H1 (cell line): Measurements from ENCODE around the gene ELFN1. TPM values are rescaled to one million over a fixed set of nuclear protein-coding genes. Genes with fewer than 3 reads are reported as not detected.

Experiments used
- CTCF ChIA-PET: fragments of 300-600 bp; sonication (Branson Sonifier 250); formaldehyde crosslinking; loops from one replicate; lab custom pipeline; 2021; ENCODE audit not compliant: partially characterized antibody; lab: Charles Lee
- POLR2A ChIA-PET: fragments of 300-600 bp; sonication (Branson Sonifier 250); formaldehyde crosslinking; loops from one replicate; lab custom pipeline; 2021; ENCODE audit warnings: inconsistent platforms; ENCODE audit not compliant: partially characterized antibody; lab: Charles Lee
- DNase-seq, 2 experiments: peaks; one replicate each; pipeline versions ENCODE4 v3.0.0 to v3.0.0-alpha.2; 2010 to 2022; ENCODE audit warnings: low spot score in 2 of 2, low read depth in 1 of 2, mixed read lengths in 1 of 2
- FAIRE-seq: peaks from 2 replicates; lab custom pipeline; 2011; peaks lifted over from hg19 to GRCh38; lab: Jason Lieb, UNC
- H2AFZ ChIP-seq: 2 replicates; pipeline ENCODE4 v1.8.1; 2012; ENCODE audit warnings: low read length, inconsistent platforms
- H2AK5ac ChIP-seq: 2 replicates; pipeline ENCODE4 v1.6.1; 2013; ENCODE audit warnings: low read depth, low read length
- H2BK120ac ChIP-seq: replicated peaks from 2 replicates; pipeline ENCODE3; 2013; ENCODE audit warnings: low read depth, low read length, inconsistent platforms
- H2BK12ac ChIP-seq: 2 replicates; pipeline ENCODE4 v1.6.1; 2013; ENCODE audit warnings: low read depth, low read length
- H2BK15ac ChIP-seq: 2 replicates; pipeline ENCODE4 v1.6.1; 2013; ENCODE audit warnings: low read length
- H2BK20ac ChIP-seq: 2 replicates; pipeline ENCODE4 v1.6.1; 2013; ENCODE audit warnings: low read length
- H2BK5ac ChIP-seq: 2 replicates; pipeline ENCODE4 v1.6.1; 2013; ENCODE audit warnings: low read depth, low read length
- H3K14ac ChIP-seq: 2 replicates; pipeline ENCODE4 v1.6.1; 2013; ENCODE audit warnings: inconsistent platforms; ENCODE audit not compliant: insufficient read length
- H3K18ac ChIP-seq: 2 replicates; pipeline ENCODE4 v1.6.1; 2013; ENCODE audit warnings: low read length; ENCODE audit errors: extremely low read depth
- H3K23ac ChIP-seq: 2 replicates; pipeline ENCODE4 v1.6.1; 2013; ENCODE audit warnings: inconsistent platforms; ENCODE audit not compliant: insufficient read length
- H3K23me2 ChIP-seq: 2 replicates; pipeline ENCODE4 v1.6.1; 2013; ENCODE audit warnings: low read depth, low read length
- H3K27ac ChIP-seq: 2 replicates; pipeline ENCODE4 v1.6.1; 2011; ENCODE audit warnings: low read depth, low read length, inconsistent platforms
- H3K27me3 ChIP-seq, 4 experiments: replicated peaks in 1 of 4; 1 replicate in 1 of 4; 2 replicates in 3 of 4; pipeline versions ENCODE4 v1.6.1 to v1.8.1; 2011 to 2013; ENCODE audit warnings: low read length in 3 of 4, mild to moderate bottlenecking in 3 of 4, inconsistent platforms in 2 of 4, mixed read lengths in 2 of 4, moderate library complexity in 1 of 4; ENCODE audit not compliant: control insufficient read depth in 3 of 4, insufficient read depth in 3 of 4; ENCODE audit errors: extremely low read depth in 1 of 4
- H3K36me3 ChIP-seq, 4 experiments: 2 replicates each; pipeline versions ENCODE4 v1.6.1 to v1.8.1; 2011 to 2013; ENCODE audit warnings: mild to moderate bottlenecking in 4 of 4, low read length in 3 of 4, moderate library complexity in 2 of 4, control low read depth in 1 of 4, inconsistent platforms in 1 of 4; ENCODE audit not compliant: insufficient read depth in 4 of 4, control insufficient read depth in 2 of 4
- H3K4ac ChIP-seq: replicated peaks from 2 replicates; pipeline ENCODE3; 2013; ENCODE audit warnings: low read length, low read depth, mixed read lengths, inconsistent platforms; ENCODE audit not compliant: insufficient read length
- H3K4me1 ChIP-seq, 4 experiments: replicated peaks in 1 of 4; 1 replicate in 1 of 4; 2 replicates in 3 of 4; pipeline versions ENCODE4 v1.6.1 to v1.8.1; 2011 to 2013; ENCODE audit warnings: low read length in 3 of 4, inconsistent platforms in 2 of 4, mixed read lengths in 1 of 4; ENCODE audit not compliant: insufficient read depth in 4 of 4, control insufficient read depth in 3 of 4
- H3K4me2 ChIP-seq, 2 experiments: 2 replicates each; pipeline versions ENCODE4 v1.6.1 to v1.8.1; 2011 to 2013; ENCODE audit warnings: low read depth in 2 of 2, low read length in 2 of 2, control low read depth in 1 of 2, inconsistent platforms in 1 of 2, mild to moderate bottlenecking in 1 of 2; ENCODE audit not compliant: insufficient read depth in 1 of 2
- H3K4me3 ChIP-seq, 4 experiments: fragments of 200-600, 300-600 bp in 1 of 4; sonication (generic), shearing (Covaris generic), sonication (Bioruptor Twin) in 1 of 4; 2 replicates each; pipeline versions ENCODE4 v1.5.1 to v1.8.1; 2011 to 2016; ENCODE audit warnings: low read length in 4 of 4, low read depth in 3 of 4, control low read depth in 2 of 4, inconsistent platforms in 2 of 4, mild to moderate bottlenecking in 2 of 4, mixed read lengths in 1 of 4, moderate library complexity in 1 of 4; ENCODE audit not compliant: insufficient read depth in 2 of 4; ENCODE audit errors: extremely low read depth in 1 of 4
- H3K56ac ChIP-seq: replicated peaks from 2 replicates; pipeline ENCODE3; 2013; ENCODE audit warnings: low read depth, mild to moderate bottlenecking, mixed read lengths, low read length, inconsistent platforms; ENCODE audit not compliant: insufficient read length
- H3K79me1 ChIP-seq: 2 replicates; pipeline ENCODE4 v1.6.1; 2013; ENCODE audit warnings: low read depth, low read length, control low read depth
- H3K79me2 ChIP-seq, 2 experiments: 2 replicates each; pipeline versions ENCODE4 v1.6.1 to v1.8.1; 2012 to 2013; ENCODE audit warnings: low read length in 2 of 2, mild to moderate bottlenecking in 2 of 2, inconsistent platforms in 1 of 2; ENCODE audit not compliant: insufficient read depth in 2 of 2, control insufficient read depth in 1 of 2
- H3K9ac ChIP-seq, 4 experiments: replicated peaks in 1 of 4; 1 replicate in 1 of 4; 2 replicates in 3 of 4; pipeline versions ENCODE4 v1.6.1 to v1.8.1; 2011 to 2013; ENCODE audit warnings: low read depth in 3 of 4, low read length in 3 of 4, control low read depth in 2 of 4, mild to moderate bottlenecking in 2 of 4, moderate library complexity in 2 of 4, inconsistent platforms in 1 of 4; ENCODE audit errors: extremely low read depth in 1 of 4
- H3K9me3 ChIP-seq, 2 experiments: 2 replicates each; pipeline versions ENCODE4 v1.6.1 to v1.8.1; 2012 to 2013; ENCODE audit warnings: mild to moderate bottlenecking in 2 of 2, moderate library complexity in 2 of 2, control low read depth in 1 of 2, inconsistent platforms in 1 of 2, low read depth in 1 of 2, low read length in 1 of 2, mixed read lengths in 1 of 2; ENCODE audit not compliant: insufficient read depth in 2 of 2
- H4K20me1 ChIP-seq, 2 experiments: replicated peaks in 1 of 2; 2 replicates each; pipeline versions ENCODE3 to v1.8.1; 2011 to 2013; ENCODE audit warnings: inconsistent platforms in 2 of 2, low read length in 2 of 2, mild to moderate bottlenecking in 1 of 2; ENCODE audit not compliant: insufficient read depth in 2 of 2, control insufficient read depth in 1 of 2
- H4K5ac ChIP-seq: 2 replicates; pipeline ENCODE4 v1.6.1; 2013; ENCODE audit warnings: low read length, low read depth, mixed read lengths, inconsistent platforms; ENCODE audit not compliant: insufficient read length
- H4K8ac ChIP-seq: 2 replicates; pipeline ENCODE4 v1.8.0; 2013; ENCODE audit warnings: mild to moderate bottlenecking, moderate library complexity, low read length, inconsistent platforms; ENCODE audit not compliant: insufficient read depth; ENCODE audit errors: extremely low read depth
- H4K91ac ChIP-seq: replicated peaks from 2 replicates; pipeline ENCODE3; 2013; ENCODE audit warnings: low read length, mixed read lengths, inconsistent platforms; ENCODE audit not compliant: insufficient read length
- BACH1 ChIP-seq: IDR thresholded peaks from 2 replicates; pipeline ENCODE4 v1.6.1; 2012; ENCODE audit warnings: low read length, improper control_type of control experiment
- BCL11A ChIP-seq, 2 experiments: IDR thresholded peaks; one replicate each; pipeline ENCODE4 v1.6.1; 2011; ENCODE audit warnings: low read depth in 2 of 2, low read length in 2 of 2, mild to moderate bottlenecking in 2 of 2
- CHD2 ChIP-seq: IDR thresholded peaks from 2 replicates; pipeline ENCODE4 v1.6.1; 2012; ENCODE audit warnings: low read length, improper control_type of control experiment
- JUND ChIP-seq: IDR thresholded peaks from 2 replicates; pipeline ENCODE4 v1.6.1; 2011; ENCODE audit warnings: mild to moderate bottlenecking, improper control_type of control experiment, low read length
- PHF8 ChIP-seq: fragments of 200-600 bp; sonication (generic); conservative IDR thresholded peaks from 2 replicates; pipeline ENCODE4 v1.7.1; 2012; ENCODE audit warnings: low read depth, mild to moderate bottlenecking, inconsistent platforms, low read length, moderate library complexity
- POU5F1 ChIP-seq: IDR thresholded peaks from 2 replicates; pipeline ENCODE4 v1.6.1; 2011; ENCODE audit warnings: low read depth, mild to moderate bottlenecking, low read length, moderate library complexity
- SP1 ChIP-seq: IDR thresholded peaks from 2 replicates; pipeline ENCODE4 v1.6.1; 2011; ENCODE audit warnings: low read depth, low read length
- SP2 ChIP-seq: IDR thresholded peaks from 2 replicates; pipeline ENCODE4 v1.6.1; 2012; ENCODE audit warnings: mild to moderate bottlenecking, low read length, inconsistent platforms
- SUZ12 ChIP-seq: fragments of 200-600 bp; sonication (generic); IDR thresholded peaks from 2 replicates; pipeline ENCODE4 v1.6.1; 2012; ENCODE audit warnings: mild to moderate bottlenecking, inconsistent platforms, low read length, moderate library complexity, mixed read lengths
- WGBS, 2 experiments: shearing (Covaris generic) in 1 of 2; methylation state at CpG; one replicate each; pipeline versions ENCODE4 v1.1.6 to v1.1.7; 2013 to 2015; ENCODE audit warnings: low lambda C conversion rate in 2 of 2, mixed read lengths in 2 of 2, inconsistent platforms in 1 of 2, low coverage in 1 of 2, missing lambda C conversion rate in 1 of 2; ENCODE audit not compliant: insufficient replicate concordance in 2 of 2, insufficient coverage in 1 of 2, insufficient read length in 1 of 2; ENCODE audit errors: extremely low coverage in 1 of 2, missing lambda C conversion rate in 1 of 2; 5-methylcytosine and 5-hydroxymethylcytosine counted together
- polyA plus RNA-seq, 7 experiments: library from polyadenylated mRNA; depleted of rRNA in 3 of 7; stranded (reverse) in 5 of 7; unstranded in 2 of 7; fragments of >200 nt in 5 of 7; fragments of 200-250 nt in 2 of 7; gene quantifications; 1 replicate in 5 of 7; 2 replicates in 1 of 7; 4 replicates in 1 of 7; pipeline versions ENCODE4 v1.2.1 to v1.2.3, GENCODE V29; 2011 to 2013; ENCODE audit warnings: missing spikeins in 2 of 7, mixed read lengths in 2 of 7
- total RNA-seq: library from RNA; stranded (reverse); fragmentation: NEBNext Ultra II Directional; extraction: Animal tissue kit (Norgen Biotek cat#: 25700); gene quantifications from 2 replicates; pipeline ENCODE4 v1.2.1, GENCODE V29; 2021
- TF ChIP-seq, protein P1 (sequence below): IDR thresholded peaks from 2 replicates; pipeline ENCODE4 v1.6.1; 2012; ENCODE audit warnings: low read length, inconsistent platforms

Gene ELFN1
- total and polyA plus RNA-seq, 2 of the 8 experiments (the other 6 are each of a cell fraction or from before 2014, with no cell fraction given): 2.0 to 4.5 TPM

DNA sequence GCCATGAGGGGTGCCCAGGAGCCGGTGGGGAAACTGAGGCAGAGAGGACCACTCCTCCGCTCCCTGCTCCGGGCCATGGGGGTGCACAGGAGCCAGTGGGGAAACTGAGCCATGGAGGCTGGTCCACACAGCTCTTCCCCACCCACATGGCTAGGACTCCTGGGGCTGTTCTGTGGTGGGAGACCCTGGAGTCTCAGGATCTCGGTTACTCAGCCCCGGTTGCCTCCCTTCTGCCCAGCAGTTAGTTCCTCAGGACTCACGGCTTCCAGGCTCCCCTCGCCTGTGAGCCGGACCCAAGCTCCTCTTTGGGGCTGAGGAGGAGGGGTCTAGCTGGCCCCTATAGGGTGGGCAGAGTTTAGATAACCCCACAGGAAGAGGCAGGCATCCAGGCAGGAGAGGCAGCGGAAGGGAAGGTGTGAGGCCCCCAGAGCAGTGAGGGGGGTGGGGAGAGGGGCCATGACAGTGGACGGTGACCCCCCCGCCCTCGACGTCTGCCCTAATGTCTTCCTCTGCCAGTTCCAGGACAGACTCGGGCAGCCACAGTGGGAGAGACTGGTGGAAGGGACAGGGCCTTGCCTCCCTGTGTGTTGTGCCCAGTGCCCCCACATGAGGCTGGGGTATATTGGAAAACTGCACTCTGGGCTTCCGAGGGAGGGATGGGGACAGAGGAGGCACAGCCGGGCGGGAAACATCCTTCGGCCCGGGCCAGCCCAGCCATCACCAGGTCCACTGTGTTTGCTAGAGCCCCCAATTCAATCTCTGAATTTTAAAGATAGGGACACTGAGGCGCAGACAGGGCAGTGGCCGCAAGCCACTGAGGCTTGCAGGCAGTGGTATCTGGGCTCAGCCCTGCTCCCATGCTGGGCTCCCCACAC, 4.3 kb downstream of the ELFN1 start:
- peaks cover 7% of the 10 kb centered on the region; the same call in 1 of the 2 replicates for H3K23me2 ChIP-seq
- 84% methylated on average over 14 of the region's 21 CpGs; no CpG with 5 or more reads in 1 of the 2 experiments for WGBS, 2 experiments
- H3K23ac ChIP-seq: no peak overlapping the region
- H3K4me3 ChIP-seq: no peak overlapping the region
- H3K4me1 ChIP-seq: peaks cover 0 to 10% (median 2%) of the 10 kb centered on the region in 4 experiments; a peak in 5 of 7 replicates
- no peaks in the 10 kb centered on the region for H3K79me2 ChIP-seq
- no peak overlapping the region for H3K4me2 ChIP-seq
- no peak for FAIRE-seq
- H3K56ac ChIP-seq: no peak overlapping the region
- CTCF ChIA-PET: interaction anchor here (0.6 to 1.9 kb wide), 7 partner anchors 11 to 713 kb away, joined by 3 to 4 read pairs (median 4); no protein-coding TSS in a partner anchor
- H4K20me1 ChIP-seq: peaks cover 0 to 15% of the 10 kb centered on the region in 2 experiments
- no peaks in the 10 kb centered on the region for H3K9me3 ChIP-seq
- no peak overlapping the region for H2BK120ac ChIP-seq
- H3K9ac ChIP-seq: no peak overlapping the region
- no peak overlapping the region for H4K8ac ChIP-seq
- H3K18ac ChIP-seq: no peak overlapping the region
- no peak overlapping the region for H2AFZ ChIP-seq
- H3K79me1 ChIP-seq: peaks cover 4% of the 10 kb centered on the region; the same call in 1 of the 2 replicates
- H3K4ac ChIP-seq: no peak overlapping the region
- peak in 1 of 2 experiments; percentile 38 for DNase-seq
- no peaks in the 10 kb centered on the region; a peak in 1 of 8 replicates for H3K36me3 ChIP-seq
- H2BK15ac ChIP-seq: no peak overlapping the region
- H2BK5ac ChIP-seq: no peak overlapping the region
- no peak overlapping the region for H3K27ac ChIP-seq
- H2BK20ac ChIP-seq: no peak overlapping the region
- H4K5ac ChIP-seq: no peak overlapping the region
- no peak overlapping the region for H2BK12ac ChIP-seq
- H3K14ac ChIP-seq: no peak overlapping the region
- no peak overlapping the region for H2AK5ac ChIP-seq
- H4K91ac ChIP-seq: no peak overlapping the region
- POLR2A ChIA-PET: interaction anchor here (1.6 to 4.5 kb wide), 2 partner anchors 11 to 19 kb away, joined by 5 to 9 read pairs; no protein-coding TSS in a partner anchor
- H3K27me3 ChIP-seq: peaks cover 8 to 26% (median 22%) of the 10 kb centered on the region in 4 experiments
- no peak for TF ChIP-seq JUND
- TF ChIP-seq SUZ12: no peak
- no peak for TF ChIP-seq PHF8
- no peak for TF ChIP-seq POU5F1
- no peak for TF ChIP-seq SP1
- no peak for TF ChIP-seq BCL11A (IDR thresholded peaks at IDR 0.05; ENCODE audit: low read depth in 2 of 2, low read length in 2 of 2)
- no peak for TF ChIP-seq BACH1
- TF ChIP-seq SP2: no peak
- TF ChIP-seq, protein P1, sequence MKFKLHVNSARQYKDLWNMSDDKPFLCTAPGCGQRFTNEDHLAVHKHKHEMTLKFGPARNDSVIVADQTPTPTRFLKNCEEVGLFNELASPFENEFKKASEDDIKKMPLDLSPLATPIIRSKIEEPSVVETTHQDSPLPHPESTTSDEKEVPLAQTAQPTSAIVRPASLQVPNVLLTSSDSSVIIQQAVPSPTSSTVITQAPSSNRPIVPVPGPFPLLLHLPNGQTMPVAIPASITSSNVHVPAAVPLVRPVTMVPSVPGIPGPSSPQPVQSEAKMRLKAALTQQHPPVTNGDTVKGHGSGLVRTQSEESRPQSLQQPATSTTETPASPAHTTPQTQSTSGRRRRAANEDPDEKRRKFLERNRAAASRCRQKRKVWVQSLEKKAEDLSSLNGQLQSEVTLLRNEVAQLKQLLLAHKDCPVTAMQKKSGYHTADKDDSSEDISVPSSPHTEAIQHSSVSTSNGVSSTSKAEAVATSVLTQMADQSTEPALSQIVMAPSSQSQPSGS: no peak
- no peak for TF ChIP-seq CHD2
